Gastroesophageal sphincter (tissue), 3 donors: Measurements from ENCODE around the gene SPDYE2B.
"Not testable (repeated sequence)": the region's sequence is repeated elsewhere in the genome, so short reads cannot be mapped to it uniquely, and the experiment has no call there.

ENCODE experiments used
- EP300 ChIP-seq: sonication (generic); formaldehyde crosslinking; IDR thresholded peaks from one replicate; pipeline ENCODE4 v1.6.1; 2017; ENCODE audit warnings: antibody characterized with exemption, mild to moderate bottlenecking
- POLR2A ChIP-seq, 2 donors: fragments of 450-650 bp; IDR thresholded peaks; one replicate each; pipeline ENCODE4 v1.6.1; 2017; ENCODE audit warnings: antibody characterized with exemption in 2 of 2, mild to moderate bottlenecking in 2 of 2, moderate library complexity in 1 of 2
- POLR2AphosphoS5 ChIP-seq: sonication (generic); formaldehyde crosslinking; IDR thresholded peaks from one replicate; pipeline ENCODE4 v1.6.1; 2017; ENCODE audit warnings: antibody characterized with exemption
- TF ChIP-seq, protein P1 (sequence below), 4 experiments: fragments of 200-600 bp in 2 of 4; fragments of 450-650 bp in 2 of 4; sonication (generic) in 1 of 4; IDR thresholded peaks; one replicate each; pipeline ENCODE4 v1.5.1; 2017 to 2019; ENCODE audit warnings: antibody characterized with exemption in 4 of 4, mild to moderate bottlenecking in 2 of 4, moderate library complexity in 2 of 4

DNA sequence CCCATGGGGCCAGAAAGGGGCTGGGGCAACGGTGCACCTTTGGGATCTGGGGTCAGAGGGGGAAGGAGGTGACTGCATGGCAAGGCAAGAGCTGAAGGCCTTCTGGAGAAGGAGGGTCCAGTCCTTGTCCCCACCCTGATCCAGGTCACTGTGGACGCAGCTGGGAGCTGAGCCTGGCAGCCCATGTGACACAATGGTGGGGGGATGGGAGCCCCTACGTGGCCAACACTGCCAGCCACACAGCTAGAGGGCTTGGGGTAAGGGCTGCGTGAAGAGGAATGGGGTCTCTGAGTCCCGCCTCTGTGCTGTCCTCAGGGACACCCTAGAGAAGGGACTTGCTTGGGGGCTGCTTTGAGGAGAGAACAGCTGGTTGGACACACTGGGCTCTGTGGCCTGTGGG, 30.7 kb downstream of the SPDYE2B start:
- not testable (repeated sequence) for TF ChIP-seq POLR2A (IDR thresholded peaks at IDR 0.05); POLR2AphosphoS5; EP300
- TF ChIP-seq, protein P1, sequence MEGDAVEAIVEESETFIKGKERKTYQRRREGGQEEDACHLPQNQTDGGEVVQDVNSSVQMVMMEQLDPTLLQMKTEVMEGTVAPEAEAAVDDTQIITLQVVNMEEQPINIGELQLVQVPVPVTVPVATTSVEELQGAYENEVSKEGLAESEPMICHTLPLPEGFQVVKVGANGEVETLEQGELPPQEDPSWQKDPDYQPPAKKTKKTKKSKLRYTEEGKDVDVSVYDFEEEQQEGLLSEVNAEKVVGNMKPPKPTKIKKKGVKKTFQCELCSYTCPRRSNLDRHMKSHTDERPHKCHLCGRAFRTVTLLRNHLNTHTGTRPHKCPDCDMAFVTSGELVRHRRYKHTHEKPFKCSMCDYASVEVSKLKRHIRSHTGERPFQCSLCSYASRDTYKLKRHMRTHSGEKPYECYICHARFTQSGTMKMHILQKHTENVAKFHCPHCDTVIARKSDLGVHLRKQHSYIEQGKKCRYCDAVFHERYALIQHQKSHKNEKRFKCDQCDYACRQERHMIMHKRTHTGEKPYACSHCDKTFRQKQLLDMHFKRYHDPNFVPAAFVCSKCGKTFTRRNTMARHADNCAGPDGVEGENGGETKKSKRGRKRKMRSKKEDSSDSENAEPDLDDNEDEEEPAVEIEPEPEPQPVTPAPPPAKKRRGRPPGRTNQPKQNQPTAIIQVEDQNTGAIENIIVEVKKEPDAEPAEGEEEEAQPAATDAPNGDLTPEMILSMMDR (IDR thresholded peaks at IDR 0.05) = not testable (repeated sequence)
